Measurements from ENCODE around the gene INPP5A.

GRCh38 chr10:132560241-132560731 is 22.7 kb downstream of the INPP5A start:
- no peak for TF ChIP-seq REST (IDR thresholded peaks at IDR 0.05; ENCODE audit: low read depth)
- no peak for TF ChIP-seq RAD21 (IDR thresholded peaks at IDR 0.05; ENCODE audit: low read depth)
- no peak for TF ChIP-seq MAX (IDR thresholded peaks at IDR 0.05)
- no peak for TF ChIP-seq USF1 (IDR thresholded peaks at IDR 0.05)
- TF ChIP-seq YY1 (IDR thresholded peaks at IDR 0.05; ENCODE audit: low read depth) = no peak
- TF ChIP-seq CEBPB (IDR thresholded peaks at IDR 0.05) = no peak
- TF ChIP-seq FOXM1 (IDR thresholded peaks at IDR 0.05; ENCODE audit: borderline replicate concordance, low read depth) = no peak
- no peak for TF ChIP-seq EP300 (IDR thresholded peaks at IDR 0.05; ENCODE audit: borderline replicate concordance)
- TF ChIP-seq TEAD4 (IDR thresholded peaks at IDR 0.05) = no peak
